IPS-20b (cell line): ENCODE results near the gene NACC1.
"Not testable (repeated sequence)": the region's sequence is repeated elsewhere in the genome, so short reads cannot be mapped to it uniquely, and the experiment has no call there.

Experiments
- H3K27ac ChIP-seq: one replicate; pipeline ENCODE4 v1.5.1; 2013; ENCODE audit warnings: low read length
- H3K27me3 ChIP-seq: 2 replicates; pipeline ENCODE4 v1.6.1; 2013; ENCODE audit warnings: mild to moderate bottlenecking, low read length, inconsistent platforms; ENCODE audit not compliant: insufficient read depth
- H3K36me3 ChIP-seq: 2 replicates; pipeline ENCODE4 v1.6.1; 2013; ENCODE audit warnings: low read depth, mild to moderate bottlenecking, inconsistent platforms, low read length, moderate library complexity; ENCODE audit not compliant: insufficient read depth
- H3K4me1 ChIP-seq: 2 replicates; pipeline ENCODE4 v1.6.1; 2013; ENCODE audit warnings: mild to moderate bottlenecking, control low read depth, inconsistent platforms, low read length, moderate library complexity; ENCODE audit not compliant: insufficient read depth
- H3K4me3 ChIP-seq: 2 replicates; pipeline ENCODE4 v1.5.1; 2013; ENCODE audit warnings: mild to moderate bottlenecking, low read length, inconsistent platforms
- H3K9ac ChIP-seq: 2 replicates; pipeline ENCODE4 v1.6.1; 2013; ENCODE audit warnings: low read depth, mild to moderate bottlenecking, inconsistent platforms, low read length, moderate library complexity
- H3K9me3 ChIP-seq: 2 replicates; pipeline ENCODE4 v1.6.1; 2013; ENCODE audit warnings: mild to moderate bottlenecking, low read depth, low read length, inconsistent platforms; ENCODE audit not compliant: insufficient read depth

NACC1 gene

DNA sequence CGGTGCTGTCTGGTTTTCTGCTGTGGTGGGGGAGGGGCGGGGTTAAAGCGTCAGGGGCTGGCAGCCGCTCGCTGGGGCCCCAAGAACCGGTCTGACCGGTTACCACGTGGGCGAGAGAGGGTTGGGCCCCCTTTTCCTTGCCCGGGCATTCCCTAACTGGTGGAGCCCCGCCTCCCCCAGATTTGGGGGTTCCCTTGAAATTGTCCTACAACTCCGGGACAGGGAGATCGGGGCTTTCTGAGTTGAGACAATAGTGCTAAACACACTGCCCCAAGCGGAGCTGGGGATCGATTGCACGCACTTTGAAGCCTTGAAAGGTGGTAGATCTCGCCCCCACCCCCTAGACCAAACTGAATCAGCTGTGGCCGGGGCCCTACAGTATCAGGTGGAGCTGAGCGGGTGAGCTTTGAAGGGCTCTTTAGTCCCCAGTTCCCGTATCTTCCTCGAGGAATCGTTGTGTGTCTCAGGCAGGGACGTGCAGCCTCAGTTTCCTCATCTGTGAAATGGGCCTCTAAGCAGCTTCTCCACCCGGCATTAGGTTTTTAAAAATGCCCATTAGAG lies 36.9 kb downstream of the NACC1 start:
- peaks cover 7% of the 10 kb centered on the region; the same call in 1 of the 2 replicates for H3K36me3 ChIP-seq
- H3K9me3 ChIP-seq, result no peaks in the 10 kb centered on the region
- H3K27me3 ChIP-seq, result no peaks in the 10 kb centered on the region
- H3K27ac ChIP-seq, result peak overlapping the region; percentile 46
- peak overlapping the region; percentile 100 for H3K9ac ChIP-seq
- peaks cover 5% of the 10 kb centered on the region; the same call in 1 of the 2 replicates for H3K4me1 ChIP-seq
- H3K4me3 ChIP-seq, result peak overlapping the region; percentile 98

- Histone ChIP-seq H3K36me3 (peaks cover 7% of the 10 kb centered on the region; the same call in 1 of the 2 replicates), H3K9ac (peak overlapping the region; percentile 100), H3K4me3 (peak overlapping the region; percentile 98), H3K4me1 (peaks cover 5% of the 10 kb centered on the region; the same call in 1 of the 2 replicates), H3K27ac (peak overlapping the region; percentile 95), H3K9me3 (no peaks in the 10 kb centered on the region), H3K27me3 (no peaks in the 10 kb centered on the region)
These were observed 37.7 kb downstream of the NACC1 start for GRCh38 chr19:13155472-13156359.

DNA sequence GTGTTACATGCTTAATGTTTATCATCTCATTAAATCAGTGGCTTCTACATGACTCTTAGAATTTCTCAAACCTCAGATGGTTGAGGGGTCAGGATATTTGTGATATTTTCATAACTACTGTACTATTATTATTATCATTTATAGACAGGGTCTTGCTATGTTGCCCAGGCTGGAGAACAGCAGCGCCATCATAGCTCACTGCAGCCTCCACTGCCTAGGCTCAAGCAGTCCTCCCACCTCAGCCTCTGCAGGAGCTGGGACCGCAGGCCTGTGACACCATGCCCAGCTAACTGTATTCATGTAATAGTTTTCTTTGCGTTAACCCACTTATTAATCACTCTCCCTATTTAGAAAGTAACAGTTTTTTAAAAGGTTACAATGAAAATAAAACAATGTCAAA lies 41.6 kb downstream of the NACC1 start:
- H3K27ac ChIP-seq, result no peak overlapping the region
- no peak overlapping the region for H3K9ac ChIP-seq

GRCh38 chr19:13160557-13160956 lies 42.5 kb downstream of the NACC1 start:
- H3K4me1 ChIP-seq, result peaks cover 21% of the 10 kb centered on the region
- no peak overlapping the region for H3K4me3 ChIP-seq
- no peaks in the 10 kb centered on the region for H3K36me3 ChIP-seq
- H3K27ac ChIP-seq, result no peak overlapping the region
- H3K27me3 ChIP-seq, result no peaks in the 10 kb centered on the region
- H3K9ac ChIP-seq, result no peak overlapping the region
- no peaks in the 10 kb centered on the region for H3K9me3 ChIP-seq

More for the DNA sequence above, 41.6 kb downstream of the NACC1 start:
- Histone ChIP-seq H3K4me3 (no peak overlapping the region), H3K4me1 (peaks cover 13% of the 10 kb centered on the region; the same call in 1 of the 2 replicates), H3K27me3 (no peaks in the 10 kb centered on the region), H3K9me3 (no peaks in the 10 kb centered on the region), H3K36me3 (no peaks in the 10 kb centered on the region)

DNA sequence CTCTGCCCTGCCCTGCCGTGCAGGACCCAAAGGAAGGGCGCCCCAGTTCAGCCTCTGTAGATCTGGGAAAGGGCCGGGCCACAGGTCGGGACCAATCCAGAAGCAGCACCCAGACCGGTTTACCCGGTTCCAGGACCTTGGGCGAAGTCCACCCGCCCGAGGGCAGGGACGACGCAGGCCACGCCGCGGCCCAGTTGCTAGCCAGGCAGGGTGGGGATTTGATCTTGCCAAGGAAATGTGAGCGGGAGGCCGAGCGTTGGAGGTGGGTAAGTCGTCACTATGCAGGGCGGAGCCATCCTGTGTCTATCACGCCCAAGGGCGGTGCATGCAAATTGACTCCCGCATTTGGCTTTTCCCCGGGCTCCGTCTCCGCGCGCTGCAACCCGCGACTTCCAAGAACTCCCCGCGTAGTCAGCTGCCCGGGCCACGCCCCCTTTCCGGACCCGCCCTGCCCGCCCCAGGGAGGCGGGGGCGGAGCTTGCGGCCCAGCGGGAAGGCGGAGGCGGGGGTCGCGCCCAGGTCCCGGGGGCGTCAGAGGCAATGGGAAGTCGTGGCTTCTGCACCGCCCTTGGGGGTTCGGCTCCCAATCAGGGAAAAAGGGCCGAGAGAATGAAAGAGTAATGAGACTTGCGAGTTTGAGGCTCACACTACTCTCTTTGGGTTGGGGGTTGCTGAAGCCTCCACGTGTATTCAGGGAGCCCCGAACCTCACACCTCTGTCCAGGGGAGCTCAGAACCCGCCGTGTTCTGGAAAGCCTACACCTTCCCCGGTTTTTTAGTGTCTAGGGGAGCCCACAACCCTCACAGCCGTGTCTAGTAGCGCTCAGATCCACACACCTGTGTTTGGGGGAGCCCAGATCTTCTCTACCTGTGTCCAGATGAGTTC lies 44.9 kb downstream of the NACC1 start:
- peaks cover 29% of the 10 kb centered on the region for H3K4me1 ChIP-seq
- H3K27ac ChIP-seq, result peak overlapping the region; percentile 98
- H3K36me3 ChIP-seq, result no peaks in the 10 kb centered on the region
- H3K4me3 ChIP-seq, result peak overlapping the region; percentile 78
- no peaks in the 10 kb centered on the region for H3K27me3 ChIP-seq
- H3K9ac ChIP-seq, result peak overlapping the region; percentile 97
- H3K9me3 ChIP-seq, result no peaks in the 10 kb centered on the region

- H3K36me3 ChIP-seq, result no peaks in the 10 kb centered on the region
- H3K27me3 ChIP-seq, result no peaks in the 10 kb centered on the region
- H3K4me1 ChIP-seq, result peaks cover 37% of the 10 kb centered on the region
- peak overlapping the region; percentile 78 for H3K4me3 ChIP-seq
- peak overlapping the region; percentile 97 for H3K9ac ChIP-seq
- no peaks in the 10 kb centered on the region for H3K9me3 ChIP-seq
- H3K27ac ChIP-seq, result peak overlapping the region; percentile 98
These were observed 45.7 kb downstream of the NACC1 start for GRCh38 chr19:13163609-13164342.

DNA sequence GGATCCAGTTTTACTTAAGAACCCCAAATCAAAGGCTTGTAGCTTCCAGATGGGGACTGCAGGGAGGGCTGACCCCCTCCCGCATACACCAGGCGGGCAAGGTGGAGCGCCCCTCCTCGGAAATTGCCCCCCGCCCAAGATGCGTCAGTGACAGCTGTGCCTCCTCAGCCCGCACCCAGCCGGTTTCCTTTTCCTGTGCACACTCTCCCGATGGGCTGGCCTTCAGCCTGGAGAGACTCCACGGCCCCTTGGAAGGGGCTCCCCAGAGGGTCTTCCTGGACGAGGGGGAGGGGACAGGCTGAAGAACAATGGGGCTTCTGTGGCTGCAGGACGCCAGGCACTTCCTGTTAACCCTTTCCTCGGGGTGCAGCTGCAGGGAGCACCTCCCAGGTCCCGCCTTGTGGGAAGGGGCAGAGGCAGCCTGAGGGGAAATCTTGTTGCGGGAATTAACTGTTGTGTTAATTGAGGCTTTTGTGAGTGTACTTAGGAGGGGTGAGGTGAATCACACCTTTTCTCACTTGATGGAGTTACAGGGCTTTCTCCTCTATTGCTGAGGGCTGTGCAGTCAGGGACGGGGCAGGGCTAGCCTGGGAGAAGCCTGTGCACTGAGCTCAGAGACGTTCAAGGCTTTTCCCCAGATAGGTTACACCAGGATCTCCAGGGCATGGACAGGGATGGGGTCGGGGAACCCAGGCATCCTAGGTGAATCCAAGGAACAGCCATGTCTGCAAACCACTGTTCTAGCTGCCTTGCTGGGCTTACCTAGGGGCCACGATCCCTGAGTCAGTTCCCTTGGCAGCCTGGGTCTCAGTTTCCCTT lies 46.5 kb downstream of the NACC1 start:
- Histone ChIP-seq H3K9me3 (no peaks in the 10 kb centered on the region), H3K4me3 (peak overlapping the region; percentile 78), H3K36me3 (no peaks in the 10 kb centered on the region), H3K9ac (peak overlapping the region; percentile 97), H3K4me1 (peaks cover 42% of the 10 kb centered on the region), H3K27me3 (no peaks in the 10 kb centered on the region), H3K27ac (peak overlapping the region; percentile 98)

DNA sequence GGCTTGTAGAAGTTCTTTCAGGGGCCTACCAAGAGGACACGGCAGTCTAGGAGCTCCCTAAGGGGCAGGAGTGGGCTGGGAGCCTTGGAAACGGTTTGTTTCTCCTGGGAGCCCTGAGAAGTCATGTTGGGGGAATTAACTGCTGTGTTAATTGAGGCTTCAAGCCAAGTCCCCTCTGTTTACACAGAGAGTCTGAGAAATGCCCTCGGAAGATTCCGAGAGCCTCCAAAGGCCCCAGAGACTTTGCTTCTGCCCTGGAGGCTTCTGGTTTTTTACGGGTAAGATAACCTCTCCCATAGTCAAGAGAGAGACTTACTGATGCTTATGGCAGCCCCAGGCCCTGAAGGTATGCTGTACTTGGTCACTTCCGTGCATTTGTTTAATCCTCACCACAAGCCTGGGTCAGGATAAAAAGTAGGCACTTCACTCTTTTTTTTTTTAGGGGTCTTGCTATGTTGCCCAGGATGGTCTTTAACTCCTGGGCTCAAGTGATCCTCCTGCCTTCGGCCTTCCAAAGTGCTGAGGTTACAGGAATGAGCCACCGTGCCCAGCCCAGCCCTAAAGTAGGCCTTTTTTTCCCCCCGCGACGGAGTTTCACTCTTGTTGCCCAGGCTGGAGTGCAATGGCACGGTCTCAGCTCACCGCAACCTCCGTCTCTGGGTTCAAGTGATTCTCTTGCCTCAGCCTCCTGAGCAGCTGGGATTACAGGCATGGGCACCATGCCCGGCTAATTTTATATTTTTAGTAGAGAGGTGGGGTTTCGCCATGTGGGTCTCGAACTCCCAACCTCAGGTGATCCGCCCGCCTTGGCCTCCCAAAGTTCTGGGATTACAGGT lies 47.3 kb downstream of the NACC1 start:
- Histone ChIP-seq H3K4me1 (peaks cover 42% of the 10 kb centered on the region), H3K27me3 (no peaks in the 10 kb centered on the region), H3K36me3 (no peaks in the 10 kb centered on the region), H3K9me3 (no peaks in the 10 kb centered on the region), H3K27ac (peak overlapping the region; percentile 98), H3K9ac (peak overlapping the region; percentile 97), H3K4me3 (peak overlapping the region; percentile 55)

DNA sequence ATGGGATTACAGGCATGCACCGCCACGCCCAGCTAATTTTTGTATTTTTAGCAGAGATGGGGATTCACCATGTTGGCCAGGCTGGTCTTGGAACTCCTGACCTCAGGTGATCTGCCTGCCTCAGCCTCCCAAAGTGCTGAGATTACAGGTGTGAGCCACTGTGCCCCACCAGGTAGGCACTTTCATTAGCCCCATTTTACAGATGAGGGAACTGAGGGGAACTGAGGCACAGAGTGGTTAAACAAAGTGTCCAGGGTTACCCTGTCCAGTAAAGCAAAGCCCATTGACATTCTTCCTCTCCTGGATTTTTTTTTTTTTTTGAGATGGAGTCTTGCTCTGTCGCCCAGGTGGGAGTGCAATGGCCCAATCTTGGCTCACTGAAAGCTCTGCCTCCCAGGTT lies 48.1 kb downstream of the NACC1 start:
- not testable (repeated sequence) for H3K4me3 ChIP-seq, H3K9me3 ChIP-seq, H3K27ac ChIP-seq, H3K36me3 ChIP-seq, H3K9ac ChIP-seq, H3K27me3 ChIP-seq
- peaks cover 42% of the 10 kb centered on the region for H3K4me1 ChIP-seq

DNA sequence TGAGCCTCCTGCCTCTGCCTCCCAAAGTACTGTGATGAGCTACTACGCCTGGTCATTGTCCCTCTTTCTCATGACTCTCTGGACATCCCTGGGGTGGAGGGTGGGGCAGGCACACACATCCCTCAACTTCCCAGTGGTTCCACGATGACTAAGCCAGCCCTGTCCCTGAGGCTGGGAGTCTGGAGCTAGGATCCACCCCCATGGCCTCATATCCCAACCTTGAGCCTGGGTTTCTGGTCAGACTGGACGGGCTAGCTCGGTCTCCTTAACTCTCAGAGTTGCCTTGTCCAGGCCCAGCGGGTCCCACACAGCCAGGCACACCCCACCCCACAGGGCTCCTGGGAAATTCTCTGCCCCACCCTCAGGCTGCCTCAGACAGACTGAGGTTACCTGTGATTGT lies 51.7 kb downstream of the NACC1 start:
- Histone ChIP-seq H3K9ac (no peak overlapping the region), H3K4me1 (peaks cover 33% of the 10 kb centered on the region), H3K9me3 (no peaks in the 10 kb centered on the region), H3K36me3 (no peaks in the 10 kb centered on the region), H3K27me3 (no peaks in the 10 kb centered on the region), H3K4me3 (no peak overlapping the region), H3K27ac (no peak overlapping the region)
